Liver (tissue), 3 donors: ENCODE results near the gene ANKRD34B.

Experiments
- ATF3 ChIP-seq: IDR thresholded peaks from 2 replicates; pipeline ENCODE4 v1.6.1; 2016; ENCODE audit warnings: antibody characterized with exemption
- CTCF ChIP-seq: fragments of 150-350 bp; IDR thresholded peaks from 2 replicates; pipeline ENCODE4 v1.5.1; 2017; ENCODE audit warnings: improper control_type of control experiment, low read depth, low read length; ENCODE audit not compliant: missing input control
- FOXA1 ChIP-seq: IDR thresholded peaks from 2 replicates; pipeline ENCODE4 v1.6.1; 2016; ENCODE audit warnings: antibody characterized with exemption
- GABPA ChIP-seq, 2 donors: IDR thresholded peaks in 1 of 2; conservative IDR thresholded peaks in 1 of 2; 2 replicates each; pipeline ENCODE4 v1.6.1; 2016; ENCODE audit warnings: antibody characterized with exemption in 2 of 2, mild to moderate bottlenecking in 1 of 2, moderate library complexity in 1 of 2
- JUND ChIP-seq, 2 donors: IDR thresholded peaks; 2 replicates each; pipeline ENCODE4 v1.6.1; 2016; ENCODE audit warnings: antibody characterized with exemption in 2 of 2
- MAX ChIP-seq: IDR thresholded peaks from 2 replicates; pipeline ENCODE4 v1.6.1; 2016; ENCODE audit warnings: antibody characterized with exemption
- RAD21 ChIP-seq, 2 donors: IDR thresholded peaks; 2 replicates each; pipeline ENCODE4 v1.6.1; 2016; ENCODE audit warnings: antibody characterized with exemption in 2 of 2, mild to moderate bottlenecking in 2 of 2
- SP1 ChIP-seq: IDR thresholded peaks from 2 replicates; pipeline ENCODE4 v1.6.1; 2018; ENCODE audit warnings: antibody characterized with exemption, mild to moderate bottlenecking
- TAF1 ChIP-seq: conservative IDR thresholded peaks from 2 replicates; pipeline ENCODE4 v1.6.1; 2016; ENCODE audit warnings: antibody characterized with exemption, mild to moderate bottlenecking
- YY1 ChIP-seq: IDR thresholded peaks from 2 replicates; pipeline ENCODE4 v1.6.1; 2016; ENCODE audit warnings: antibody characterized with exemption, mild to moderate bottlenecking
- ZBTB33 ChIP-seq: IDR thresholded peaks from 2 replicates; pipeline ENCODE4 v1.6.1; 2016; ENCODE audit warnings: antibody characterized with exemption
- donor health status: healthy.
- donor health status: healthy.

GRCh38 chr5:80507663-80508062 lies 62.4 kb downstream of the ANKRD34B start:
- TF ChIP-seq SP1 (no peak), CTCF (no peak), GABPA (IDR thresholded peaks at IDR 0.05 in 1 of 2, conservative IDR thresholded peaks at IDR 0.05 in 1 of 2) (no peak), FOXA1 (no peak), ATF3 (no peak), YY1 (no peak), MAX (no peak), TAF1 (no peak), ZBTB33 (no peak), RAD21 (IDR thresholded peaks at IDR 0.05) (no peak), JUND (IDR thresholded peaks at IDR 0.05) (no peak)
